CD4-positive, alpha-beta T cell (primary cell): ENCODE data around the gene CHPT1. TPM values are rescaled to one million over a fixed set of nuclear protein-coding genes. Genes with fewer than 3 reads are reported as not detected.

Experiments used
- ATAC-seq: fragments of 200-7000 bp; cut with Tn5 transposase; one replicate; pipeline ENCODE4 v1.10.0; 2022; ENCODE audit warnings: mild to moderate bottlenecking; ENCODE audit not compliant: poor library complexity
- CTCF ChIA-PET: fragments of 350-600 bp; sonication (Branson Sonifier 250); formaldehyde crosslinking; loops from one replicate; lab custom pipeline; 2021; ENCODE audit warnings: antibody characterized with exemption, inconsistent platforms; lab: Charles Lee
- POLR2A ChIA-PET: fragments of 350-600 bp; sonication (Branson Sonifier 250); formaldehyde crosslinking; loops from one replicate; lab custom pipeline; 2021; ENCODE audit warnings: antibody characterized with exemption, inconsistent platforms; lab: Charles Lee
- DNase-seq, 14 experiments: peaks; one replicate each; pipeline ENCODE4 v3.0.0-alpha.2; 2013 to 2020; ENCODE audit warnings: mixed read lengths in 2 of 14
- H3K27ac ChIP-seq, 2 donors: one replicate each; pipeline versions ENCODE4 v1.5.1 to v1.7.0; 2013; ENCODE audit warnings: low read length in 2 of 2, low read depth in 1 of 2, mild to moderate bottlenecking in 1 of 2
- H3K27me3 ChIP-seq, 2 experiments: 1 replicate in 1 of 2; 2 replicates in 1 of 2; pipeline versions ENCODE4 v1.6.1 to v1.7.0; 2013; ENCODE audit warnings: low read length in 2 of 2, control low read depth in 1 of 2, mild to moderate bottlenecking in 1 of 2, moderate library complexity in 1 of 2; ENCODE audit not compliant: insufficient read depth in 2 of 2, control insufficient read depth in 1 of 2
- H3K36me3 ChIP-seq: one replicate; pipeline ENCODE4 v1.6.1; 2013; ENCODE audit warnings: low read length, control low read depth; ENCODE audit not compliant: insufficient read depth
- H3K4me1 ChIP-seq: one replicate; pipeline ENCODE4 v1.6.1; 2013; ENCODE audit warnings: low read length, control low read depth; ENCODE audit not compliant: insufficient read depth
- H3K4me3 ChIP-seq: one replicate; pipeline ENCODE4 v1.5.1; 2013; ENCODE audit warnings: mild to moderate bottlenecking, low read length, moderate library complexity
- H3K9me3 ChIP-seq, 2 experiments: 1 replicate in 1 of 2; 2 replicates in 1 of 2; pipeline versions ENCODE4 v1.6.1 to v1.7.0; 2013; ENCODE audit warnings: low read length in 2 of 2, mild to moderate bottlenecking in 2 of 2, control low read depth in 1 of 2, moderate library complexity in 1 of 2; ENCODE audit not compliant: control insufficient read depth in 1 of 2, insufficient read depth in 1 of 2
- H3K27ac Mint-ChIP-seq: one replicate; pipeline ENCODE4 v1.8.0; 2020; ENCODE audit warnings: mixed read lengths
- H3K27me3 Mint-ChIP-seq: one replicate; pipeline ENCODE4 v1.8.0; 2021; ENCODE audit warnings: mixed read lengths
- H3K36me3 Mint-ChIP-seq: one replicate; pipeline ENCODE4 v1.8.0; 2021; ENCODE audit warnings: low read depth, mixed read lengths
- H3K4me1 Mint-ChIP-seq: one replicate; pipeline ENCODE4 v1.8.0; 2021; ENCODE audit warnings: low read depth, mixed read lengths
- H3K4me3 Mint-ChIP-seq: one replicate; pipeline ENCODE4 v1.8.0; 2020; ENCODE audit warnings: mild to moderate bottlenecking, mixed read lengths
- H3K9me3 Mint-ChIP-seq: one replicate; pipeline ENCODE4 v1.8.0; 2020; ENCODE audit warnings: mixed read lengths
- CTCF ChIP-seq: fragments of 200-600 bp; IDR thresholded peaks from one replicate; pipeline ENCODE4 v1.8.0; 2022; ENCODE audit warnings: antibody characterized with exemption, mild to moderate bottlenecking
- intact Hi-C, 2 experiments: fragments of 100-400 bp; cut with DNase I in 1 of 2; cut with micrococcal nuclease in 1 of 2; formaldehyde crosslinking; loops; one replicate each; pipeline versions ENCODE4 v1.15.1 to v1.9.0; 2023 to 2025; cut with DNase I, micrococcal nuclease
- total RNA-seq, 174 experiments: library from RNA in 2 of 174; stranded (reverse) in 2 of 174; gene quantifications; one replicate each; pipeline ENCODE4 v1.2.3 and lab custom pipeline; 2021 to 2026

Gene CHPT1
- total RNA-seq, 2 experiments from 2014 or later = 10.8 to 11.9 TPM

- H3K36me3 Mint-ChIP-seq = peaks cover 74% of the 10 kb centered on the region
- H3K4me3 Mint-ChIP-seq = no peak overlapping the region
- no peak for ATAC-seq
- Histone ChIP-seq H3K27me3 (no peaks in the 10 kb centered on the region), H3K27ac (no peak overlapping the region), H3K9me3 (no peaks in the 10 kb centered on the region), H3K4me3 (no peak overlapping the region), H3K36me3 (peaks cover 49% of the 10 kb centered on the region), H3K4me1 (no peaks in the 10 kb centered on the region)
- ChIA-PET POLR2A (interaction anchor here (0.9 kb wide), 1 partner anchor 76 kb away, joined by 3 read pairs; no protein-coding TSS in a partner anchor), CTCF (no interaction called here)
- peak in 1 of 14 experiments; percentile 11 for DNase-seq
- H3K27ac Mint-ChIP-seq = no peak overlapping the region
- H3K4me1 Mint-ChIP-seq = peaks cover 4% of the 10 kb centered on the region
- no peaks in the 10 kb centered on the region for H3K9me3 Mint-ChIP-seq
- TF ChIP-seq CTCF = no peak
- intact Hi-C loops = no loop called here
- H3K27me3 Mint-ChIP-seq = no peaks in the 10 kb centered on the region
These were observed 65.9 kb downstream of the CHPT1 start for GRCh38 chr12:101763246-101763931.

GRCh38 chr12:101764051-101764792 lies 66.8 kb downstream of the CHPT1 start:
- ATAC-seq (no peak), DNase-seq (no peak)
- Mint-ChIP-seq H3K36me3 (peaks cover 79% of the 10 kb centered on the region), H3K4me3 (no peak overlapping the region), H3K27me3 (no peaks in the 10 kb centered on the region), H3K4me1 (peaks cover 4% of the 10 kb centered on the region), H3K9me3 (no peaks in the 10 kb centered on the region), H3K27ac (no peak overlapping the region)
- H3K4me1 ChIP-seq = no peaks in the 10 kb centered on the region
- ChIA-PET CTCF (no interaction called here), POLR2A (interaction anchor here (0.9 kb wide), 1 partner anchor 75 kb away, joined by 3 read pairs; no protein-coding TSS in a partner anchor)
- TF ChIP-seq CTCF = no peak
- peaks cover 57% of the 10 kb centered on the region for H3K36me3 ChIP-seq
- H3K4me3 ChIP-seq = no peak overlapping the region
- H3K9me3 ChIP-seq = no peaks in the 10 kb centered on the region
- no peak overlapping the region for H3K27ac ChIP-seq
- H3K27me3 ChIP-seq = no peaks in the 10 kb centered on the region
- intact Hi-C loops = no loop called here

GRCh38 chr12:101767537-101767936 lies 70.1 kb downstream of the CHPT1 start:
- intact Hi-C loops = no loop called here
- H3K27me3 Mint-ChIP-seq = no peaks in the 10 kb centered on the region
- DNase-seq (no peak), ATAC-seq (no peak)
- no peaks in the 10 kb centered on the region for H3K27me3 ChIP-seq
- no peak overlapping the region for H3K27ac ChIP-seq
- H3K36me3 ChIP-seq = peaks cover 61% of the 10 kb centered on the region
- POLR2A ChIA-PET = no interaction called here
- no peak overlapping the region for H3K4me3 ChIP-seq
- no peak overlapping the region for H3K4me3 Mint-ChIP-seq
- CTCF ChIA-PET = interaction anchor here (0.7 to 2.0 kb wide), 2 partner anchors 20 to 72 kb away, joined by 3 to 8 read pairs; no protein-coding TSS in a partner anchor
- H3K4me1 ChIP-seq = no peaks in the 10 kb centered on the region
- no peaks in the 10 kb centered on the region for H3K9me3 ChIP-seq
- peaks cover 81% of the 10 kb centered on the region for H3K36me3 Mint-ChIP-seq
- H3K27ac Mint-ChIP-seq = no peak overlapping the region
- H3K4me1 Mint-ChIP-seq = no peaks in the 10 kb centered on the region
- H3K9me3 Mint-ChIP-seq = no peaks in the 10 kb centered on the region
- no peak for TF ChIP-seq CTCF
